Measurements from ENCODE around the gene TCF12.

Gene TCF12

DNA sequence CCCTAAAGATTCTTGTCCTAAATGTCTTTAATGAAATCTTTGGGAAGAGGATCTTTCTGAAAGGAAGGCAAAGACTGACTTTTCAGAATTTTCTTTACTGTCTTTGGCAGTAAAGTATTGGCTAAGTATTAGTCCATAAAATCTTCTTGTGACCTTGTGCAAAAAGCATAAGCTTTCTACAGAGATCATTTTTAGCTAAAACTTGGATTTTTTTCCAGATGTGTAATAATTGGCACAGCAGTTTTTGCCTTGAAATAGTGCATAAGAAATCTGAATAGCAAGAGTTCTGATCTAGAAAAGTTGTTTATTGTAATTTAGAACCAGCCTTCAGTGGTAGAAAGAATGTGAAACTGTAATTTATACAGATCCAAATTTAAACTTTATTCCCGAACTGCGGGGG lies 335.1 kb downstream of the TCF12 start:
- no peaks in the 10 kb centered on the region for H3K27me3 ChIP-seq (ENCODE audit: control insufficient read depth, insufficient read depth, low read length)
- peak overlapping the region; percentile 19 for H3K27ac ChIP-seq (ENCODE audit: low read length)
- peak overlapping the region; percentile 25 for H3K9ac ChIP-seq (ENCODE audit: low read length)
- H3K36me3 ChIP-seq (ENCODE audit: control insufficient read depth, low read depth, low read length), result peaks cover 15% of the 10 kb centered on the region
- peaks cover 27% of the 10 kb centered on the region for H3K4me1 ChIP-seq (ENCODE audit: control insufficient read depth, low read depth, low read length)
- no peaks in the 10 kb centered on the region for H3K9me3 ChIP-seq (ENCODE audit: control insufficient read depth, low read depth, low read length)
- H3K4me3 ChIP-seq (ENCODE audit: low read length), result no peak overlapping the region

DNA sequence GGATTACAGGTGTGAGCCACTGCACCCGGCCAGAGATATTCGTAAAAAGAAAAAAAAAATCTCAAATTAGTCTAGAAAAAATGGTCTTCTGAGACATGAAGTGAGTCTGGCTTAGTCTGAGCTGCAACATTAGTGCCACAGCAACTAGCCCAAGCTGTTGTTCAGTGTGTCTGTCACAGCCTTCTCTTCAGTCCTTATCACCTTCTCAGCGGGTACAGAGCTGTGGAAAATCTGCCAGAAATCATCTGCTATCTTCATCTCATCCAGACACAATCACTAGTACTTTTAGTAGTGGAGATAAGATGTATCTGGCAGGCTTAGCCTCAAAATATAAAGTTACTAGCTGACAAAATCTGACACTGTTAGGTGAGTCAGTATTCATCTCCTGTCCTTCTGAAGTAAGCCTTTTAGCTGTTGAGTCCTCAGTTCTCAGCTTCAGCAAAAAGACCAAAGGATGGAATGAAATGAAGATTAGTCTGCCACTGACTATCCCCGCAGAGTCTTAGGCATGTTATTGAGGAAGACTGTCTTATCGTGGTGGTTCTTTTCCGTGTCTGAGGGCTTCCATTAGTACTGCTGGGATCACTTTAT lies 337.4 kb downstream of the TCF12 start:
- no peak overlapping the region for H3K9ac ChIP-seq (ENCODE audit: low read length)
- no peak overlapping the region for H3K27ac ChIP-seq (ENCODE audit: low read length)
- no peaks in the 10 kb centered on the region for H3K27me3 ChIP-seq (ENCODE audit: control insufficient read depth, insufficient read depth, low read length)
- peaks cover 12% of the 10 kb centered on the region for H3K36me3 ChIP-seq (ENCODE audit: control insufficient read depth, low read depth, low read length)
- H3K9me3 ChIP-seq (ENCODE audit: control insufficient read depth, low read depth, low read length), result no peaks in the 10 kb centered on the region
- H3K4me1 ChIP-seq (ENCODE audit: control insufficient read depth, low read depth, low read length), result peaks cover 49% of the 10 kb centered on the region
- H3K4me3 ChIP-seq (ENCODE audit: low read length), result no peak overlapping the region

DNA sequence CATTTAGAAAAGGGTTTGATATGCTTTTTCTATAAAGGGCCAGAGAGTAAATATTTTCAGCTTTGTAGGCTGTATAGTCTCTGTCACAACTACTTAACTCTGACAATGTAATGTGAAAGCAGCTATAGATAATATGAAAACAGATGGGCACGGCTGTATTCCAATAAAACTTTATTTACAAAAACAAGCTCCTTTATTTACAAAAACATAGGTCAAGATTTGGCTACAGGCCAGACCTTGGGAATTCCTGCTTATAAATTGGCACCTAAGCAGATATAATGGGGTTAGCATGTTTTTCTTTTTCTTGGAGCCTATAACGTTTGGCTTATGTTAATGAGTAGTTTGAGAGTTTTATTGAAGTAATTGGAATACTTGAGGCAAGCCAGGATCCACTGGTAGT lies 338.5 kb downstream of the TCF12 start:
- H3K27ac ChIP-seq (ENCODE audit: low read length), result no peak overlapping the region
- no peaks in the 10 kb centered on the region for H3K27me3 ChIP-seq (ENCODE audit: control insufficient read depth, insufficient read depth, low read length)
- peaks cover 40% of the 10 kb centered on the region for H3K4me1 ChIP-seq (ENCODE audit: control insufficient read depth, low read depth, low read length)
- no peaks in the 10 kb centered on the region for H3K9me3 ChIP-seq (ENCODE audit: control insufficient read depth, low read depth, low read length)
- no peak overlapping the region for H3K4me3 ChIP-seq (ENCODE audit: low read length)
- no peak overlapping the region for H3K9ac ChIP-seq (ENCODE audit: low read length)
- peaks cover 14% of the 10 kb centered on the region for H3K36me3 ChIP-seq (ENCODE audit: control insufficient read depth, low read depth, low read length)

DNA sequence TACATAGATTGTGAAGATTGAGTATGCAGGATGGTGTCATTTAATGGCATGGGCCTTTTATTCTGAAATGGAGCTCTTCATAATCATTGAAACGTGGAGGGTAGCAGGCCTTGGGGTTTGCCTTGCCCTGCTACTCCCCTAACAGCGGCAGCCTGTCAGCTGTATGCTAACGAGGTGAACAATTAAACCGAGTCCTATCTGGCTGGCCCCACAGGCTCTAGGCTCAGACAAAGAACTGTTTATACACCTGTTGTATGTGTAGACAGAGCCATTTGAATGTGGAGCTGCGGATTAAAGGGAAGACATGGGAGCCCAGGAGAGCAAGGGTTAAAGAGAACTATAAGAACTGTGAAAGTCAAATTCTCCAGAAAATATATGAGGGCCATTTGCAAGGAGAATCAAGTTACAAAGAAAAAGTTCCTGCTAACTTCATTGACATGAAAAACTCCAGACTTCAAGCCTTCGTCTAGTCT lies 341.2 kb downstream of the TCF12 start:
- Histone ChIP-seq H3K27me3 (ENCODE audit: control insufficient read depth, insufficient read depth, low read length) (no peaks in the 10 kb centered on the region), H3K4me1 (ENCODE audit: control insufficient read depth, low read depth, low read length) (peaks cover 22% of the 10 kb centered on the region), H3K9me3 (ENCODE audit: control insufficient read depth, low read depth, low read length) (no peaks in the 10 kb centered on the region), H3K27ac (ENCODE audit: low read length) (no peak overlapping the region), H3K4me3 (ENCODE audit: low read length) (peak overlapping the region; percentile 21), H3K36me3 (ENCODE audit: control insufficient read depth, low read depth, low read length) (peaks cover 24% of the 10 kb centered on the region), H3K9ac (ENCODE audit: low read length) (peak overlapping the region; percentile 9)

DNA sequence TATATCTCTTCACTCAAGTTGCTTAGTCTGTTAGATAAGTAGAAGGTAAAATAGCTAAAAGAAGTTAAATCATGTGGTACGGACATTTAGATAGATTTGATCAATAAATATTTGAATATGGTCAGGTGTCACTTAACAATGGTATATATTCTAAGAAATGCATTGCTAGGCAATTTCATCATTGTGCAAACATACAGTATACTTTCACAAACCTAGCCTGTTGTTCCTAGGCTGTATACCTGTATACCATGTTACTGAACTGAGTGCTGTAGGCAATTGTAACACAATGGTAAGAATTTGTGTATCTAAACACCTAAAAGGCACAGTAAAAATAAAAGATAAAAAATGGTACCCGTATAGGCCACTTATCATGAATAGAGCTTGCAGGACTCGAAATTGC lies 345.1 kb downstream of the TCF12 start:
- Histone ChIP-seq H3K4me3 (ENCODE audit: low read length) (no peak overlapping the region), H3K9ac (ENCODE audit: low read length) (no peak overlapping the region), H3K27me3 (ENCODE audit: control insufficient read depth, insufficient read depth, low read length) (no peaks in the 10 kb centered on the region), H3K4me1 (ENCODE audit: control insufficient read depth, low read depth, low read length) (peaks cover 22% of the 10 kb centered on the region), H3K27ac (ENCODE audit: low read length) (no peak overlapping the region), H3K36me3 (ENCODE audit: control insufficient read depth, low read depth, low read length) (peaks cover 31% of the 10 kb centered on the region), H3K9me3 (ENCODE audit: control insufficient read depth, low read depth, low read length) (no peaks in the 10 kb centered on the region)

DNA sequence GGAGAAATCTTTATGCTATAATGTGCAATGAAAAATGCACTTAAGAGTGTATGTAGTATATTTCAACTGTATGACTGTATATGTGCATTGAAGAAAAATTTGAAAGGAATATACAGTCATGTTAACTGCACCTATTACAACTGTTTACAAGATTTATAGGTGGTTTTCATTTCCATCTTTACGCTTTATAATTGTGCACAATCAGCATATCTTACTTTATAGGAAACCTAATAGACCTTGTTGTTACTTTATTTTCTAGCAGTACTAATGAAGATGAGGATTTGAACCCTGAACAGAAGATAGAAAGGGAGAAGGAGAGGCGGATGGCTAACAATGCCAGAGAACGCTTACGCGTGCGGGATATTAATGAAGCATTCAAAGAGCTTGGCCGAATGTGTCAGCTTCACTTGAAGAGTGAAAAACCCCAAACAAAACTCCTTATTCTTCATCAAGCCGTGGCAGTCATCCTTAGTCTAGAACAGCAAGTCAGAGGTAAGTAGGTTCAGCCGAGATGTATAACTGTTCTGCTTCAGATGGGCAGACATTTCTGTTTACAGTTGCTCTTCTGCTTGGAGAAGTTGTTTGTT lies 354.4 kb downstream of the TCF12 start:
- H3K4me3 ChIP-seq (ENCODE audit: low read length), result no peak overlapping the region
- H3K27me3 ChIP-seq (ENCODE audit: control insufficient read depth, insufficient read depth, low read length), result no peaks in the 10 kb centered on the region
- no peak overlapping the region for H3K27ac ChIP-seq (ENCODE audit: low read length)
- no peaks in the 10 kb centered on the region for H3K4me1 ChIP-seq (ENCODE audit: control insufficient read depth, low read depth, low read length)
- no peak overlapping the region for H3K9ac ChIP-seq (ENCODE audit: low read length)
- H3K9me3 ChIP-seq (ENCODE audit: control insufficient read depth, low read depth, low read length), result no peaks in the 10 kb centered on the region
- peaks cover 33% of the 10 kb centered on the region for H3K36me3 ChIP-seq (ENCODE audit: control insufficient read depth, low read depth, low read length)

DNA sequence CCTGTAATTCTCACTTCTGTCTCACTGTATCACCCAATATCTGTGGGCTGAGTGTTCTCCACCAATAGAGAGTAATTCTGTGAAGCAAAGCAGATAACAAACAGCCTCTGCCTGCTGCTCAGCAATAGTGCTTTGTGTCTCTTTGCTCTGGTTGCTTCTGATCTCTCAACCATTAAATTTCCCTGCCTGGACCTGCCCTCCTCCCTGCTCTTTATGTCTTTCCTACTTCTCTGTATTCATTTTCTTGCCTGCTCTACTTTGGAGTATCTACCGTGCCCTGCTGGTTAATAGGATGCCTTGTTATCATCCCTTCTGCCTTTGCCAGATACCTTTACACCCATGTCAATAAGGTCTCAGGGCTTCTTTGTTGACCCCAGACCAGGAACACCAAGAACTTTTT lies 355.0 kb downstream of the TCF12 start:
- Histone ChIP-seq H3K27ac (ENCODE audit: low read length) (no peak overlapping the region), H3K9ac (ENCODE audit: low read length) (no peak overlapping the region), H3K27me3 (ENCODE audit: control insufficient read depth, insufficient read depth, low read length) (no peaks in the 10 kb centered on the region), H3K36me3 (ENCODE audit: control insufficient read depth, low read depth, low read length) (peaks cover 33% of the 10 kb centered on the region), H3K4me3 (ENCODE audit: low read length) (no peak overlapping the region), H3K9me3 (ENCODE audit: control insufficient read depth, low read depth, low read length) (no peaks in the 10 kb centered on the region), H3K4me1 (ENCODE audit: control insufficient read depth, low read depth, low read length) (no peaks in the 10 kb centered on the region)

DNA sequence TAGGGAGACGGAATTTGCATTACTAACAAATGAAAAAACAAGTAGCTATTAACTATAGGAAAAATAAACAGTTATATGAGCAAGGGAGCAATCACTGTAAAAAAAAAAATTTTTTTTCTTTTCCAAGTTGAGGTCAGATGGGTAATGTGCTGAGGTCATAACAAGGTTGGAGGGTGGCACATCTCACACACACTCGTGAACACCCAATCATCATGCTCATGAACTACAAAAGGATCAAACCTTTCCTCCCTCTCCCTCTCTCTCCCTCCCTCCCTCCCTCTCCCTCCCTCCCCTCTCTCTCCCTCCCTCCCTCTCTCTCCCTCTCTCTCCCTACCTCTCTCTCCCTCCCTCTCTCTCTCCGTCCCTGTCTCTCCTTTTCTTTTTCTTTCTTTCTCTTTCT lies 360.0 kb downstream of the TCF12 start:
- no peaks in the 10 kb centered on the region for H3K27me3 ChIP-seq (ENCODE audit: control insufficient read depth, insufficient read depth, low read length)
- peaks cover 28% of the 10 kb centered on the region for H3K36me3 ChIP-seq (ENCODE audit: control insufficient read depth, low read depth, low read length)
- H3K9ac ChIP-seq (ENCODE audit: low read length), result no peak overlapping the region
- H3K9me3 ChIP-seq (ENCODE audit: control insufficient read depth, low read depth, low read length), result no peaks in the 10 kb centered on the region
- no peak overlapping the region for H3K27ac ChIP-seq (ENCODE audit: low read length)
- peaks cover 13% of the 10 kb centered on the region for H3K4me1 ChIP-seq (ENCODE audit: control insufficient read depth, low read depth, low read length)
- H3K4me3 ChIP-seq (ENCODE audit: low read length), result no peak overlapping the region

DNA sequence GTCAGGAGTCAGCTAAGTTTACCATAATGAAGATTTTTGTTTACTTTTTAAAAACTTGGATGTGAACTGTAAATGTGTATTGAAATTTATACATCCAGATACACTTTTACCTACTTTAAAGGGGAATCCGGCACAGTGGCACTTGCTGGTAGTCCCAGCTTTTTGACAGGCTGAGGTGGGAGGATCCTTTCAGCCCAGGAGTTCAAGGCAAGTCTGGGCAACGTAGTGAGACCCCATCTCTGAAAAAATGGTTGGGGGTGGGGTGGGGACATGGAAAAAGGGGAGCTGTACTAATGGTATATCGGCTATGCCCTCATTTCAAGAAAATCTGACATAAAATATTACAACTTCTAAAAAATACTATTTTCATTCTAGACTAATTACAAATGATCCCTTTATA lies 362.0 kb downstream of the TCF12 start:
- H3K27me3 ChIP-seq (ENCODE audit: control insufficient read depth, insufficient read depth, low read length), result no peaks in the 10 kb centered on the region
- H3K4me1 ChIP-seq (ENCODE audit: control insufficient read depth, low read depth, low read length), result peaks cover 13% of the 10 kb centered on the region
- no peak overlapping the region for H3K4me3 ChIP-seq (ENCODE audit: low read length)
- no peaks in the 10 kb centered on the region for H3K9me3 ChIP-seq (ENCODE audit: control insufficient read depth, low read depth, low read length)
- peaks cover 23% of the 10 kb centered on the region for H3K36me3 ChIP-seq (ENCODE audit: control insufficient read depth, low read depth, low read length)
- no peak overlapping the region for H3K27ac ChIP-seq (ENCODE audit: low read length)
- no peak overlapping the region for H3K9ac ChIP-seq (ENCODE audit: low read length)

DNA sequence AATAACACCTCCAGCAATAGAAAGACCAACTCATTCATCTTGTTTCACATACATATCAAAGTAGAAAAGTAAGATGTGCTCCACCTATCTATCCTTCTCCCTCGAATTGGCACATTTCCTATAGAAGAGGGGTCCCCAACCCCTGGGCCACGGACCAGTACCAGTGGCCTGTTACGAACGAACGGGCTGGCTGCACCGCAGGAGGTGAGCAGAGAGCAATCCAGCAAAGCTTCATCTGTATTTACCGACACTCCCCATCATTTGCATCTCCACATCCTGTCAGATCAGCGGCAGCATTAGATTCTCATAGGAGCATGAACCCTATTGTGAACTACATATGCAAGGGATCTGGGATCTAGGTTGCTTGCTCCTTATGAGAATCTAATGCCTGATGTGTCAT lies 362.9 kb downstream of the TCF12 start:
- no peak overlapping the region for H3K9ac ChIP-seq (ENCODE audit: low read length)
- no peaks in the 10 kb centered on the region for H3K9me3 ChIP-seq (ENCODE audit: control insufficient read depth, low read depth, low read length)
- H3K36me3 ChIP-seq (ENCODE audit: control insufficient read depth, low read depth, low read length), result peaks cover 22% of the 10 kb centered on the region
- no peak overlapping the region for H3K4me3 ChIP-seq (ENCODE audit: low read length)
- H3K27ac ChIP-seq (ENCODE audit: low read length), result no peak overlapping the region
- H3K4me1 ChIP-seq (ENCODE audit: control insufficient read depth, low read depth, low read length), result peaks cover 13% of the 10 kb centered on the region
- no peaks in the 10 kb centered on the region for H3K27me3 ChIP-seq (ENCODE audit: control insufficient read depth, insufficient read depth, low read length)

DNA sequence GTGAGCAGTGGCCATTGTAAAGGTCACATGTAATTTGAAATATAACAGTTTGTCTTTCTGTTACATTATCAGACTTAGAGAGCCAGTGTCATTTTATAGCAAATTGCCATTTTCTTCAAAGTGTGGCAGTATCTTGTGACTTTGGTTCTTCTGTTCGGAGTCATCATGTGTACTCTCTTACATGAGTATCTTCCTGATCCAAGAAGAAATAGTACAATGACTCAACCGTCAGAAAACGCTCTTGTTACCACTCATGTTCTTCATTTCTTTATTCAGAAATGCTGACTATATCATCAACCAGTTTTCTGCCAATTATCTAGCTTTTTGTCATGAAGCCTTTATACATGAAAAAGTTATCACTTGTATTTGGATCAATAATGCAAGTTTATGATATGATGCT lies 364.2 kb downstream of the TCF12 start:
- Histone ChIP-seq H3K36me3 (ENCODE audit: control insufficient read depth, low read depth, low read length) (peaks cover 33% of the 10 kb centered on the region), H3K9ac (ENCODE audit: low read length) (no peak overlapping the region), H3K4me1 (ENCODE audit: control insufficient read depth, low read depth, low read length) (peaks cover 13% of the 10 kb centered on the region)

DNA sequence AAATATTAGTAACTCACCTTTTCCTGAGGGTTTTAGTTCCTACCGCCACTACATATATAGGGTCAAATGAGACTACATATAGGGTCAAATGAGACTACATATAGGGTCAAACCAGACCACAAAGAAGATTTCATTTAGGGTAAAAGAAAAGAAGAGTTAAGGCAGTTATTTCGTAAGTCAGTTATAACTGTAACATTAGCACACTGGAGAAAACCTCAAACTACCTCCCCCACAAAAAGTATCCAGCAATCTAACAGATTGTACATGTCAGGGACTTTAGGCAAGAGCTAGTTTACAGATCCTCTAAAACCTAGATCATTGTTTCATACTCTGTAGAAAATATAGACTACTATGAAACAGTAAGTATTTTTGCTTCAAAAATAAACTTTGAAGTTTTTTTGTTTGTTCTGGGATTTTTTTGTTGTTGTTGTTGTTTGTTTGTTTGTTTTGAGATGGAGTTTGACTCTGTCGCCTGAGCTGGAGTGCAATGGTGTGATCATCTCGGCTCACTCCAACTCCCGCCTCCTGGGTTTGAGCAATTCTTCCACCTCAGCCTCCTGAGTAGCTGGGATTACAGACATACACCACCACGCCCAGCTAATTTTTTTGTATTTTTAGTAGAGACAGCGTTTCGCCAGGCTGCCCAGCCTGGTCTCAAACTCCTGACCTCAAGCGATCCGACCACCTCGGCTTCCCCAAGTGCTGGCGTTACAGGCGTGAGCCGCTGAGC lies 365.5 kb downstream of the TCF12 start:
- Histone ChIP-seq H3K9me3 (ENCODE audit: control insufficient read depth, low read depth, low read length) (no peaks in the 10 kb centered on the region), H3K27ac (ENCODE audit: low read length) (no peak overlapping the region), H3K27me3 (ENCODE audit: control insufficient read depth, insufficient read depth, low read length) (no peaks in the 10 kb centered on the region), H3K4me1 (ENCODE audit: control insufficient read depth, low read depth, low read length) (peaks cover 13% of the 10 kb centered on the region), H3K36me3 (ENCODE audit: control insufficient read depth, low read depth, low read length) (peaks cover 34% of the 10 kb centered on the region), H3K4me3 (ENCODE audit: low read length) (no peak overlapping the region), H3K9ac (ENCODE audit: low read length) (no peak overlapping the region)

More for the DNA sequence above, 364.2 kb downstream of the TCF12 start:
- no peak overlapping the region for H3K4me3 ChIP-seq (ENCODE audit: low read length)
- no peaks in the 10 kb centered on the region for H3K27me3 ChIP-seq (ENCODE audit: control insufficient read depth, insufficient read depth, low read length)
- no peak overlapping the region for H3K27ac ChIP-seq (ENCODE audit: low read length)
- H3K9me3 ChIP-seq (ENCODE audit: control insufficient read depth, low read depth, low read length), result no peaks in the 10 kb centered on the region

Measured in iPS-18a (cell line).